GM06990 (cell line): Measurements from ENCODE around the gene OTUD5.

ENCODE experiments used
- DNase-seq: peaks from one replicate; pipeline ENCODE4 v3.0.0-alpha.2; 2011; ENCODE audit not compliant: insufficient read length; ENCODE audit errors: extremely low read depth
- H3K27me3 ChIP-seq: replicated peaks from 2 replicates; pipeline ENCODE4 v1.6.0; 2011; ENCODE audit warnings: low read length; ENCODE audit not compliant: control insufficient read depth, insufficient read depth
- H3K36me3 ChIP-seq: 2 replicates; pipeline ENCODE4 v1.5.1; 2011; ENCODE audit warnings: low read length; ENCODE audit not compliant: control insufficient read depth, insufficient read depth
- H3K4me3 ChIP-seq: replicated peaks from 2 replicates; pipeline ENCODE4 v1.5.1; 2011; ENCODE audit warnings: low read depth, mild to moderate bottlenecking, control low read depth, low read length
- CTCF ChIP-seq: IDR thresholded peaks from 2 replicates; pipeline ENCODE4 v1.5.1; 2011; ENCODE audit warnings: low read length, control low read depth, mild to moderate bottlenecking, inconsistent platforms; ENCODE audit not compliant: insufficient read depth, poor library complexity, severe bottlenecking

The OTUD5 gene

GRCh38 chrX:48934581-48935300, 22.7 kb downstream of the OTUD5 start:
- Histone ChIP-seq H3K36me3 (peaks cover 3% of the 10 kb centered on the region), H3K4me3 (no peak overlapping the region), H3K27me3 (no peaks in the 10 kb centered on the region)
- TF ChIP-seq CTCF, result no peak
- no peak for DNase-seq

GRCh38 chrX:48933757-48934156, 23.6 kb downstream of the OTUD5 start:
- H3K27me3 ChIP-seq, result no peaks in the 10 kb centered on the region
- peaks cover 3% of the 10 kb centered on the region for H3K36me3 ChIP-seq
- DNase-seq, result no peak
- TF ChIP-seq CTCF, result no peak
- H3K4me3 ChIP-seq, result no peak overlapping the region

- H3K36me3 ChIP-seq, result peaks cover 4% of the 10 kb centered on the region
- H3K4me3 ChIP-seq, result no peak overlapping the region
- TF ChIP-seq CTCF, result no peak
Observed at GRCh38 chrX:48927736-48928382, 29.5 kb downstream of the OTUD5 start.

GRCh38 chrX:48927123-48927522, 30.3 kb downstream of the OTUD5 start:
- H3K36me3 ChIP-seq, result peaks cover 4% of the 10 kb centered on the region
- no peak for TF ChIP-seq CTCF
- no peaks in the 10 kb centered on the region for H3K27me3 ChIP-seq
- no peak for DNase-seq
- H3K4me3 ChIP-seq, result no peak overlapping the region

More at GRCh38 chrX:48927736-48928382, 29.5 kb downstream of the OTUD5 start:
- DNase-seq, result no peak
- no peaks in the 10 kb centered on the region for H3K27me3 ChIP-seq

GRCh38 chrX:48924270-48924669, 33.1 kb downstream of the OTUD5 start:
- no peak for TF ChIP-seq CTCF
- H3K27me3 ChIP-seq, result no peaks in the 10 kb centered on the region
- H3K4me3 ChIP-seq, result no peak overlapping the region
- peaks cover 4% of the 10 kb centered on the region for H3K36me3 ChIP-seq
- no peak for DNase-seq
